ENCODE data around the gene ITPR1.

GRCh38 chr3:4828279-4829030 lies 335.3 kb downstream of the ITPR1 start:
- TF ChIP-seq CTCF (conservative IDR thresholded peaks at IDR 0.05; ENCODE audit: low read depth in 2 of 2) (no peak), POLR2AphosphoS5 (IDR thresholded peaks at IDR 0.05; ENCODE audit: low read depth) (no peak), CREB1 (CRISPR knock-in tag; IDR thresholded peaks at IDR 0.05; ENCODE audit: low read depth) (no peak), EZH2phosphoT487 (IDR thresholded peaks at IDR 0.05; ENCODE audit: unreplicated experiment) (no peak), EZH2 (IDR thresholded peaks at IDR 0.05; ENCODE audit: low read depth, unreplicated experiment) (no peak), REST (IDR thresholded peaks at IDR 0.05; ENCODE audit: unreplicated experiment) (no peak), JUNB (IDR thresholded peaks at IDR 0.05; ENCODE audit: unreplicated experiment) (no peak)

All from GM23338 (cell line).